UCSD-AML1 (cell line): Measurements from ENCODE around the gene NLRX1.
"Not testable (repeated sequence)": the region's sequence is repeated elsewhere in the genome, so short reads cannot be mapped to it uniquely, and the experiment has no call there.

ENCODE experiments used
- DNase-seq: peaks from one replicate; lab custom pipeline; 2025; ENCODE audit not compliant: unreplicated experiment; lab: John Stamatoyannopoulos, UW

Gene NLRX1

DNA sequence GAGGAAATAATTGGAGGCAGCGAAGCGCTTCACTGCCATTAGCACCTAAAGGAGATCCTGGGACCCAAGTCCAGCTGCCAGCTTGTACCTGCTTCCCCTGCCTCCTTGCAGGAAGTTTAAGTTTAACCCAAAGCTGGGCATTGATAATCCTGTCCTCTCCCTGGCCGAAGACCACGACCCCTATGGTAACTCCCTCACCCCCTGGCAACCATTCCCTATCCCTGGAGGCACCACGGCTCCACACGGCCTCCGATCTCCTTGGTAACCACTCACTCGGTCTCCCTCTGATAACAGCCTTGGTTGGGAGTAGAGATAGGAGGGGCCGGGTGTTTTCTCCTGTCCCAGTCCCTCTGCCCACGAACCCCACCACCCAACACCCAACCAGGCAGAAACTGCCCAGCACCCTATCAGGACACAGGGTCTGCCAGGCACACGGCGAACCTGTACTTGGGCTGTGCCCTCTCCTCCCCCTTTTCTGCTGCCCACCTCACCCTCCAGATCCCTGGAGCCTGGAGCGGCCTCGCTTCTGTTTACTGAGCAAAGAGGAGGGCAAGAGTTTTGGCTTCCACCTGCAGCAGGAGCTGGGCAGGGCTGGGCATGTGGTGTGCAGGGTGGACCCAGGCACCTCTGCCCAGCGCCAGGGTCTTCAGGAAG is 17.6 kb downstream of the NLRX1 start:
- DNase-seq, result no peak

DNA sequence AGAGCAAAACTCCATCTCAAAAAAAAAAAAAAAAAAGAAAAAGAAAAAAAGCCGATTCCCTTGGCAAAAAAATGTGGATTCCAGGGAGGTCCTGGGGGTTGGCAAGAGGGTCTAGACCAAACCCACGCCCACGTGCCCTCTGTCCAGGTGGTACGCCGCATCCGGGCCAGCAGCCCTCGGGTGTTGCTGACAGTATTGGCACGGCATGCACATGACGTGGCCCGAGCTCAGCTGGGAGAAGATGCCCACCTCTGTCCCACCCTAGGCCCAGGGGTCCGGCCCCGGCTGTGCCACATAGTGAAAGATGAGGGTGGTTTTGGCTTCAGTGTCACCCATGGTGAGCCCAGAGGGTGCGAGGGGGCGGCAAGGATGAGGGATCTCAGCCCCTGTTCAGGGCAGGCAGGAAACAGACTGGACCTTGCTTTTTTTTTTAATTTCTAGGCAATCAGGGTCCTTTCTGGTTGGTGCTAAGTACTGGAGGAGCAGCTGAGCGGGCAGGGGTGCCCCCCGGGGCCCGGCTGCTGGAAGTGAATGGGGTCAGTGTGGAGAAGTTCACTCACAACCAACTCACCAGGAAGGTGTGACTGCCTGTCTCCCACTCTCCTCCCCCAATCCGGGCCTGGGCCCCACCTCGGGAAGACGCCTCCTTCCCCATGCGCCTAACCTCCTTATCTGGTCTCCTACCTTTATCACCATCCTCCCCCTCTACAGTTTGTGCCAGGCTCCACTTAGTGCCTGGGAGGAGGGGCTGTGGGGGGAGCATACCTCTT is 18.8 kb downstream of the NLRX1 start:
- no peak for DNase-seq

DNA sequence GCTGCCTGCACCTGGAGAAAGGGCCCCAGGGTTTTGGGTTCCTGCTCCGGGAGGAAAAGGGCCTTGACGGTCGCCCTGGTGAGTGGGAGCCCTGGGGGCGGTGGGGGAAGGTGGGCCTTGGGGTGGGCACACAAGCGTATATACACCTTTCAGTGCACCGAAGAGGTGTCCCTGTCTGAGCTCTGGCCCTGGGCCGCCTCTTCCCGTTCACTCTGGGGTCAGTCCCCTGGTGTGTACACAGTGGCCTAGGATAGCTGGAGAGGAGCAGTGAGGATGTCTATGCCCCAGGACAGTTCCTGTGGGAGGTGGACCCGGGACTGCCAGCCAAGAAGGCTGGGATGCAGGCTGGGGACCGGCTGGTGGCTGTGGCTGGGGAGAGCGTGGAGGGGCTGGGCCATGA is 19.5 kb downstream of the NLRX1 start:
- DNase-seq, result no peak

DNA sequence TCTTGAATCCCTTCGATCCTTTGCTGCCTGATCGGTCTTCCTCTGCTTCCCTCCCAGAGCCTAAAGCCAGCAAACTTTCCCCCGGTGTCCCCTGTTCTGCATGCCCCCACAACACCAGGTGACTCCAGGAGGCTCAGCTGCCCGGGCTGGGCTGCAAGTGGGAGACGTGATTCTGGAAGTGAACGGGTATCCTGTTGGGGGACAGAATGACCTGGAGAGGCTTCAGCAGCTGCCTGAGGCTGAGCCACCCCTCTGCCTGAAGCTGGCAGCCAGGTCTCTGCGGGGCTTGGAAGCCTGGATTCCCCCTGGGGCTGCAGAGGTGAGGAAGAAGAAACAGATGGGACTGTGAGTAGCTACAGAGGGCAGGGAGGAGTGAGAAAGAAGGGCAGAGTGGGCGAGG is 20.4 kb downstream of the NLRX1 start:
- no peak for DNase-seq

DNA sequence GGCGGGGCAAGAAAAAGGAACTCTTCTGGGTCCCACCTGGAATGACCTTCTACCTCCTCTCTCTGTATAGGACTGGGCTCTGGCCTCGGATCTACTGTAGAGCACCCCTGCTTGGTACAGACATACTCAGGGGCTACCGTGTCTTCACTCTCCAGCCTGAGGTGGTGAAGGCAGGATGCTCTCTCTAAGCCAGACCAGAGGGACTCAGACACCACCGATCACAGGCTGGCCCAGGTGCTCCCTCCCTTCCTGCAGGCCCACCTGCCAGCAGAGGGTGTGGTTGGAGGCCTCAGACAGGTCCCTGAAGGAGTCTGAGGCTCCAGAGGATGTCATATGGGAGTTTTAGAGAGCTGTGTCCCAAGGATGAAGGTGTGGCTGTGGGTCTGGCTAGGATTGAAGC is 20.9 kb downstream of the NLRX1 start:
- DNase-seq, result no peak

DNA sequence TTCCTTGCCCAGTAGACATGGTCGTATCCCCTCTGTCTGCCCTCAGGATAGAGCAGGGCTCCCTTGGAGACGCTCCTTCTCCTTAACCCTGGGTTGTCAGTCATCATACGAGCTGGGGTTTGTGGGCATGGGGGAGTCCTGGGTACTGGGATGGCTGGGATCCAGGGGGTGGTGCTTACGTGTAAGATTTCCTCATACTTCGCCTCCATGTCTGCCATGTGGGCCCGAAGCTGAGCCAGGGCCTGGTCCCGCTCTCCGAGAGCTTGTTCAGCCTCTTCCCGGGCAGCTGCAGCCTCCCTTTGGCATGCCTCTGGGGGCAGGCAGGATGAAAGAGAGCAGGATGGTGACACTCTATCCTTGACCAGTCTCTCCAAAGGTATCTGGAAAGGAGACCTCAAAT is 22.0 kb downstream of the NLRX1 start:
- DNase-seq, result no peak

DNA sequence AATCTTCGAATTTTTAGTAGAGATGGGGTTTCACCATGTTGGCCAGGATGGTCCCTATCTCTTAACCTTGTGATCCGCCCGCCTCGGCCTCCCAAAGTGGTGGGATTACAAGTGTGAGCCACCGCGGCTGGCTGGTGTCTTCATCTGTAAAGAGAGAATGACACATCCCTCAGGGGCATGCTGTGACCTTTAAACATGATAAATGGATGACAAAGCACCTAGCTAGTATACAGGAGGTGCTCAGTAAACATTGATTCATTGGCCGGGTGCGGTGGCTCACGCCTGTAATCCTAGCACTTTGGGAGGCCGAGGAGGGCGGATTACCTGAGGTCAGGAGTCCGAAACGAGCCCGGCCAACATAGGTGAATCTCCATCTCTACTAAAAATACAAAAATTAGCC is 22.7 kb downstream of the NLRX1 start:
- not testable (repeated sequence) for DNase-seq

DNA sequence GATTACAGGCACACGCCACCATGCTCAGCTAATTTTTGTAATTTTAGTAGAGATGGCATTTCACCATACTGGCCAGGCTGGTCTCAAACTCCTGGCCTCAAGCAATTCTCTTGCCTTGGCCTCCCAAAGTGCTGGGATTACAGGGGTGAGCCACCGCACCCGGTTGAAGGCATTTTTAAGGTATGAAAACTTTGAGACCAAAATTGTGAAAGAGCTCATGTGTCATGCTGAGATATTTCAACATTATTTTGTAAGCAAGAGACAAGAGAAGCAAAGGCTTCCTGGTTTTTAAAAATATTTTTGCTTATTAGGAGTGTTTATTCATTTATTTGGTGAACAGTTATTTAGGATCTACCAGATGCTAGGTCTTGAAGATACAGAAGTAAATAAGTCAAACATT is 23.6 kb downstream of the NLRX1 start:
- no peak for DNase-seq

DNA sequence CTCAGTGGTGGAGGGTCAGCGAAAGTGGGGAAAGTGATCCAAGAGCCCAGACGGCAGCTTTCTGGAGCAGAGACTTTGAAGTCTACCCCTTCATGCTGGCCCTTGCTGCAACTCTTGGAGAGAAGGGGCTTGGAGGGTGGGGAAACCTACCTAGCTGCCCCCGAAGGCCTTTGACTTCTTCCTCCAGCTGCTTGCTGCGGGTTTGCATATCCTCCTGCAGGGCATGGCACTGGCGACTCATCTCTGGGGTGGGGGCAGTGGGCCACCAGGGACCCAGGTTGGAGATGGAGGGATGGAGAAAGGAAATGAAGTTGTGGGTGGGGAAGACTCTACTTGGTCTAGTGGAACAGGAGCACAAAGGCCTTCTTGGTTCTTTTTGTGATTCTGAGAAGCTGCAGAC is 24.5 kb downstream of the NLRX1 start:
- DNase-seq, result no peak

DNA sequence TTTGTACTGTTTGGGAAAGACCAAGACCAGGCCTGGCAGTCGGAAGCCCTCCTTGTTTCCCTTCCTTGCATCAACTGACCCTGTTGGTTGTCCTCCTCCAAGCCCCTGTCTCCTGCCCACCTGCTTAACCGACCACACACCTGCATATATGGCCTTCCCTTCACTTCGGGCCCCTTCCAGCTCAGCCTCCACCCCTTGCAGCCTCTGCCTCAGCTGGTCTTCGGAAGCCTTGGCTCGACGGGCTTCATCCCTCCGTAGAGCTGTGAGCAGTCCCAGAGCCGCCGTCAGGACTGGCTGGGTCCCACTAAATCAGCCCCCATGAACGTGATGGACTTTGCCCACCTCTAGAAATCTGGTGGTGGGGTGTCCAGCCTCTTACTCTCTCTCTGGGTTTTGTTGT is 25.1 kb downstream of the NLRX1 start:
- no peak for DNase-seq

DNA sequence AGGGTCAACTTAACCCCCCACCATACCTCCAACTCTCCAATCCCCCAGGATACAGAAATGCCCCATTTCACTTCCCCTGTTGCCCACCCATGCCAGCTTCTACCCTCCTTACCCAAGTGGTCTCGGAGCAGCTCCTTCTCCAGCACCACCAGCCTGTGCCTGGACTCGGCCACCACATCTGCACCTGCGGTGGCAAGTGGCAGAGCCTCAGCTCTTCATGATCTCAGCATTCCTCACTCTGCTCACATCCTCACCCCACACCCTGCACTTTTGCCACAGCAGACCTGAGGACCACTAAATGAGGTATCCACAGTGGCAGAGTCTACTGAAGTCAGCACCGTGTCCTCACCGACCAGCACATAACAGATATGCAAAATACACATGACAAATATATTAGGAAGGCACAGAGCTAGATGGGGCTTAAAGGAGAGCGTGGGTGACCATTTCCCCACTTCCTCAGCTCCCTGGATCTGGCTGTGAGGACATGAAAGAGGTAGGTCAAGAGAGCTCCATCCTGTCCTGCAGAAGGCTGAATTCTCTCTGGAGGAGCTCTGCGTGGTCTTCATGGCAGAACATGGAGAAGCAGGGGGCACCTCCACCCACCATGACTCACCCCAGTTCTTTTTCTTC is 26.4 kb downstream of the NLRX1 start:
- DNase-seq, result no peak

DNA sequence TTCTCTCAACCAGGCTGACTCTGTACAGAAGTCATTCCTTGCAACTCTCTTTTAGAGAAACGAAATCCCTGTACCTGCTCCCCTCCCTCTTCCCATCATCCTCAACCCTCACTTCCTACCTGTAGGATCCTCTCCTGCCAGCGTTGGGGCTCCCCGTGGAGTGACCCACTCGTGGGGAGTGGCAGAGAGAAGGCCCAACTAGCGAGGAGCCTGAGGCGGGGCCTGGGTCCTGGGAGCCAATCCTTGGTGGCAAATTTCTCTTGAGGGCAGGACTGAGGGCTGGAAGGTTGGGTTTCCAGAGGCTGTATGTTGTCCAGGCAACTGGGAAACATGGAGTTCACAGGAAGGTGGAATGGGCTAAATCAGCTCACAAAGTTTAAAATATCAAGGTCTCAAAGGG is 27.2 kb downstream of the NLRX1 start:
- DNase-seq, result peak; percentile 62

DNA sequence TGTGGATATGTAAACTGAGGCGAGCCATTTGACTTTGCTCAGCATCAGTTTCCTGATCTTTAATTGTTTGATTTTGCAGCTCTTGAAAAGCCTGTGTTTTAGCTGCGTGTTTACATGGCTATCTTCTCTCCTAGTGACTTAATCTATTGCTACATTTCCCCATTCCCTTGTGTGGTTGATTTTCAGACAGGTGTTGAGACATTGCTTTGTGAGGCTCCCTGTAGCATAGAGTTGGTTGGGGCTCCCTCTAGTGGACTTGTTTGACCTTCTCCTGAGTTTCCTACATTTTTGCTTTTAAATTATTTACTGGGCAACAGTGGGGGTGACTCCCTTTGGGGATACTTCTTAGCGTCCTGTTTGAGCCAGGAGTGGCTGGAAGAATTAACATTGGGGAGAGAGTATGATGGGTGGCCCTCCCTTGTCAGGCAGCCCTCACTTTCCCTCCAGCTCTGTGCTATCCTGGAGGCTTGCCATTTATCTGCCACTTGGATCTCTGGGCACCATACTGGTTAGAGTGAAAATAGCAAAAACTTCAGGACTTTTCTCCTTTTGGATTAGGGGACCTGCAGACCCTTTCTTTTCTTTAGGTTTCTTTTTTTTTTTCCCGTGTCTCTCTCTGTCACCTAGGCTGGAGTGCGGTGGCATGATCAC is 28.4 kb downstream of the NLRX1 start:
- no peak for DNase-seq

DNA sequence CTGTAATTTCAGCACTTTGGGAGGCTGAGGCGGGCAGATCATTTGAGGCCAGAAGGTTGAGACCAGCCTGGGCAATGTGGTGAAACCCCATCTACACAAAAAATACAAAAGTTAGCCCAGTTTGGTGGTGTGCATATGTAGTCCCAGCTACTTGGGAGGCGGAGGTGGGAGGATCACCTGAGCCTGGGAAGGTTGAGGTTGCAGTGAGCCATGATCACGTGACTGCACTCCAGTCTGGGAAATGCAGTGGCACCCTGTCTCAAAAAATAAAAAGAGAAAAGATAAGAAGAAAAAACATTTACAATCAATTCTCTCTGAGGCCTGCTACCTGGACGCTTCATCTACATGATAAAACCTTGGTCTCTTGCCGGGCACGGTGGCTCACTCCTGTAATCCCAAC is 30.4 kb downstream of the NLRX1 start:
- DNase-seq, result no peak

DNA sequence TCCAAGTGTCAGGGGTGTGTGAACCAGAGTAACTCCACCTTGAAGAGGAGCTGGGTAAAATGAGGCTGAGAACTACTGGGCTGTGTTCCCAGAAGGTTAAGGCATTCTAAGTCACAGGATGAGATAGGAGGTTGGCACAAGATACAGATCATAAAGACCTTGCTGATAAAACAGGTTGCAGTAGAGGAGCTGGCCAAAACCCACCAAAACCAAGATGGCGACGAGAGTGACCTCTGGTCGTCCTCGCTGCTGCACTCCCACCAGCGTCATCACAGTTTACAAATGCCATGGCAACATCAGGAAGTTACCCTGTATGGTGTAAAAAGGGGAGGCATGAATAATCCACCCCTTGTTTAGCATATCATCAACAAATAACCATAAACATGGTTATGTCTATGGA is 32.7 kb downstream of the NLRX1 start:
- DNase-seq, result not testable (repeated sequence)

DNA sequence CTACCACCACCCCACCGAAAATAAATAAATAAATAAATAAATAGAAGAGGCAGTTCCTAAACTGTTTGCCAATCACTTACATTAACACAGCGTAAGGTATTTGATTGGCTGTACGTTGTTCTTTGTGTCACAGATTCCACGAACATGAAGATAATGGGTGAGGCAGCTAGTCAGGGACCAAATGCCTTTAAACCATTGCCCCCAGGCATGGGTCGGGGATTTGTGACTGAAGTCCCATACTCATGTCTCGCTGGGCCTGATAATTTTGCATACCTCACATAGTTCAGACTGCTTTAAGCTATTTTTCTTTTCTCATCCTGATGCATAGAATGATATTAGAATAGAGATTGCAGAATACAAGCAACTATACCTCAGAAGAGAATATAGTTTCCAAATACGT is 34.0 kb downstream of the NLRX1 start:
- no peak for DNase-seq

DNA sequence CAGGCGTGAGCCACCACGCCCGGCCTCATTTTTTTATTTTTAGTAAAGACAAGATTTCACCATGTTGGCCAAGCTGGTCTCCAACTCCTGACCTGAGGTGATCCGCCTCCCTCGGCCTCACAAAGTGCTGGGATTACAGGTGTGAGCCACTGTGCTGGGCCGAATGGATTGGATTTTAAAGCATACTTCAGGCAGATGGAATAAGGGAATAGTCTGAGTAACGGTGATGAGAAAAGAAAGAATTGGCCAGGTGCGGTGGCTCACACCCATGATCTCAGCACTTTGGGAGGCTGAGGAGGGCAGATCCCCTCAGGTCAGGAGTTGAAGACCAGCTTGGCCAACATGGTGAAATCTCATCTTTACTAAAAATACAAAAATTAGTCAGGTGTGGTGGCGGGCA is 35.5 kb downstream of the NLRX1 start:
- no peak for DNase-seq

DNA sequence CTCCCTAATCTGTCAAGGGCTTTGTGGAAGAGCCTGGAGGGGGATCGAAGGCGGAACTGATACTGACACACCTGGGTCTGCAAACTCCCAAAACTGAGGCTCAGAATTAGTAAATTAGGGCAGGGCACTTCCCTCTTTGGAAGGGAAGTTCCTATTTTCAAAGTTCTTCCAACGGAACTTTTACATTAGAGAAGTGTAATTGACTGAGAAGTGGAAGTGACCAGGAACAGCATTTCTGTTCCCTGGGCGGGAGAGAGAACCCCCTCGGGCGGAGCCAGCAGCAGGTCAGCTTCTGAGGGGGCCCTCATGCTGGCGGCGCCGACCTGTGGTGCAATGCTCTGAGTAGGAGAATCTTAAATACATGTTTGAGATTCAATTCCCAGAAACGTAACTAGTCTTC is 36.6 kb downstream of the NLRX1 start:
- DNase-seq, result peak; percentile 29

DNA sequence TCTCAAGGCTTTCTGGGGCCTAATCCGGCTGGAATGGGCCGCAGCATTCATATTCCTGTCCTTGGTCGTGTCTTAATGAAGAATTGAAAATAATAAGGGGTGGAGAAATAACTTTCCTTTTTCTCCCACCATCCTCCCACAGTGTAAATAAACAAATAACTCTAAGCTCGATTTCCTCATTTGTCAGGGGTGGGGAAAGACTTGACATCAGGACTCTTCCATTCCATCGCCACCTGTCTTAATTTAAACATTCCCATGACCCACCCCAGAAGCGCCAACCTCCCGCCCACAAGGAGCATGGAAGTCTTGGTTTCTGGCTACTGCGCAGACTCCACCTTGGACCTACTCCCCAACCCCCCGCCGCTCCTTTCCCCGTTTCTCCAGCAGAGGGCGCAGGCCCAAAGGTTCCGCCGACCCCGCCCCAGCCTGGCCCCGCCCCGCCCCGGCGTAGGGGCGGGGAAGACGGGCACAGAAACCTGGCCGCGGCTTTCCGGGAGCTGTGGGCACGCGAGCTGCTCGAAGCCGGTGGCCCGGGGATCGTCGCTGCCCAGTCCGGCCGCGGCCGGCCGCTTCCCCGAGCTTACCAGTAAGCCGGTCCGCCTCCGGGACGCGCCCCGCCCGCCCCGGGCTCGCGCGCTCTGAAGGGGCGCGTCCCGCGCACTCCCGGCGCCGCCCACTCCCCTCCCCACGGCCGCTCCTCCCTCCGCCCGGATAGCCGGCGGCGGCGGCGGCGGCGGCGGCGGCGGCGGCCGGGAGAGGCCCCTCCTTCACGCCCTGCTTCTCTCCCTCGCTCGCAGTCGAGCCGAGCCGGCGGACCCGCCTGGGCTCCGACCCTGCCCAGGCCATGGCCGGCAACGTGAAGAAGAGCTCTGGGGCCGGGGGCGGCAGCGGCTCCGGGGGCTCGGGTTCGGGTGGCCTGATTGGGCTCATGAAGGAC is 37.3 kb downstream of the NLRX1 start, which contains the start of gene CBL:
Gene CBL (plus strand): TSS at position 766 of the 937 bp plus-strand sequence. CDS start 79 bp downstream, at position 845.
- peak; percentile 93 for DNase-seq

DNA sequence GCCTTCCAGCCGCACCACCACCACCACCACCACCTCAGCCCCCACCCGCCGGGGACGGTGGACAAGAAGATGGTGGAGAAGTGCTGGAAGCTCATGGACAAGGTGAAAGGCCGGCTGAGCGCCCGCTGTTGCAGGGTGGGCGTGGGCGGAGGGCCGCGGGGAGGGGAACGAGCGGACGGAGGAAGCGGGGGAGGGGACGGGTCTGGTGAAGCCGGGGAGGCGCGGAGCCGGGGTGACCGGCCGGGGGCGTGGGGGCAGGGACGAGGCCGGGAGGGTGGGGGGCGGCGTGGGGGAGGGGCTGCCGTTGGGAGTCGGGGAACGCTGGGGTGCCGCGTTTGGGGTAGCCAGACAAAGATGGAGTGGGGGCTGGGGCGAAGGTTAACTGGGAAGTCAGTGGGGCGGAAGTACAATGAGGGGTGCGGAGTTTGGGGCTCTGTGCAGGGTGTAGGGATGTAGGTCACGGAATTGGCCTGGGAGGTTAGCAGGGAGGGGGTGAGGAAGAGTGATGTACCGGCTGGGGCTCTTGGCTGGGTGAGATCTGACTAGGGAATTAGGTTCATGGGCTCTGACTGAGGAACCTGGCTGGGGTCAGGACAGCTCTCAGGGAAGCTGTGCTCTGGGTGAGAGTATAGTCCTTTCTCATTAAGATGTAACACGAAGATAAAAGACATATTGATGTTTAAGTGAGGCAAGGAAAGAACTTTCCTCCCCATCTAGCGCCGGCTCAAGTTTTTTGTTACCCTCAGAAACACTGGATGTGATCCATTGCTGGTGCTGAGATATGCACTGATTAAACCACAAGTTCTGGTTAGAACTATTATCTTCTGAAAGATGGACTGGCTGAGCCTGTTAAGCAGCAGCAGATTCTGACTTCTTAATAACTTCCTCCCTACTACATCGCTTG is 38.2 kb downstream of the NLRX1 start:
- peak; percentile 68 for DNase-seq
